H9 (cell line): Measurements from ENCODE around the gene MTG1. TPM values are rescaled to one million over a fixed set of nuclear protein-coding genes. Genes with fewer than 3 reads are reported as not detected.

Source experiments
- DNase-seq: peaks from one replicate; pipeline ENCODE4 v3.0.0-alpha.2; 2017
- H2AFZ ChIP-seq: one replicate; pipeline ENCODE4 v1.6.1; 2013; ENCODE audit warnings: mild to moderate bottlenecking, low read length, control low read depth, moderate library complexity
- H2AK5ac ChIP-seq: 2 replicates; pipeline ENCODE4 v1.6.1; 2013; ENCODE audit warnings: low read length, control low read depth, mixed read lengths; ENCODE audit not compliant: insufficient read length
- H2BK120ac ChIP-seq: one replicate; pipeline ENCODE4 v1.6.1; 2013; ENCODE audit warnings: low read depth, mild to moderate bottlenecking, low read length, control low read depth, inconsistent platforms; ENCODE audit not compliant: poor library complexity, severe bottlenecking
- H2BK12ac ChIP-seq: 2 replicates; pipeline ENCODE4 v1.6.1; 2013; ENCODE audit warnings: low read length, control low read depth, mixed read lengths, low read depth; ENCODE audit not compliant: insufficient read length
- H2BK15ac ChIP-seq: 2 replicates; pipeline ENCODE4 v1.6.1; 2013; ENCODE audit warnings: low read depth, low read length, control low read depth
- H2BK20ac ChIP-seq: one replicate; pipeline ENCODE4 v1.6.1; 2013; ENCODE audit warnings: low read depth, mild to moderate bottlenecking, low read length, control low read depth, inconsistent platforms; ENCODE audit not compliant: poor library complexity, severe bottlenecking
- H2BK5ac ChIP-seq: 2 replicates; pipeline ENCODE4 v1.6.1; 2013; ENCODE audit warnings: low read length, control low read depth, mixed read lengths; ENCODE audit not compliant: insufficient read length
- H3K14ac ChIP-seq: 2 replicates; pipeline ENCODE4 v1.6.1; 2013; ENCODE audit warnings: low read length, control low read depth; ENCODE audit not compliant: insufficient read depth
- H3K18ac ChIP-seq: 2 replicates; pipeline ENCODE4 v1.6.1; 2013; ENCODE audit warnings: low read depth, mild to moderate bottlenecking, mixed read lengths, low read length, control low read depth; ENCODE audit not compliant: insufficient read length
- H3K23ac ChIP-seq: 2 replicates; pipeline ENCODE4 v1.6.1; 2013; ENCODE audit warnings: low read length, control low read depth, mixed read lengths, low read depth; ENCODE audit not compliant: insufficient read length
- H3K23me2 ChIP-seq: 2 replicates; pipeline ENCODE4 v1.6.1; 2013; ENCODE audit warnings: low read depth, mild to moderate bottlenecking, mixed read lengths, low read length, control low read depth; ENCODE audit not compliant: insufficient read length, poor library complexity, severe bottlenecking
- H3K27ac ChIP-seq: 2 replicates; pipeline ENCODE4 v1.5.1; 2013; ENCODE audit warnings: low read length, control low read depth, mixed read lengths, low read depth; ENCODE audit not compliant: insufficient read length
- H3K27me3 ChIP-seq: 2 replicates; pipeline ENCODE4 v1.6.1; 2013; ENCODE audit warnings: low read length, control low read depth, inconsistent platforms; ENCODE audit not compliant: insufficient read depth
- H3K4ac ChIP-seq: 2 replicates; pipeline ENCODE4 v1.6.1; 2013; ENCODE audit warnings: low read depth, mild to moderate bottlenecking, control low read depth, inconsistent platforms, low read length, moderate library complexity
- H3K4me1 ChIP-seq: 2 replicates; pipeline ENCODE4 v1.6.1; 2013; ENCODE audit warnings: low read length, control low read depth, inconsistent platforms; ENCODE audit not compliant: insufficient read depth
- H3K4me2 ChIP-seq: 2 replicates; pipeline ENCODE4 v1.6.1; 2013; ENCODE audit warnings: low read length, control low read depth, mixed read lengths; ENCODE audit not compliant: insufficient read length, insufficient read depth
- H3K56ac ChIP-seq: 2 replicates; pipeline ENCODE4 v1.6.1; 2013; ENCODE audit warnings: low read depth, mild to moderate bottlenecking, mixed read lengths, low read length, control low read depth; ENCODE audit not compliant: insufficient read length
- H3K79me1 ChIP-seq: 2 replicates; pipeline ENCODE4 v1.6.1; 2013; ENCODE audit warnings: low read depth, mild to moderate bottlenecking, moderate library complexity, low read length, control low read depth, inconsistent platforms; ENCODE audit not compliant: insufficient read depth, poor library complexity, severe bottlenecking
- H3K79me2 ChIP-seq: 2 replicates; pipeline ENCODE4 v1.6.1; 2013; ENCODE audit warnings: low read length, control low read depth, inconsistent platforms; ENCODE audit not compliant: insufficient read depth
- H3K9ac ChIP-seq: 2 replicates; pipeline ENCODE4 v1.6.1; 2013; ENCODE audit warnings: low read length, control low read depth, mixed read lengths; ENCODE audit not compliant: insufficient read length; ENCODE audit errors: extremely low read depth
- H3K9me3 ChIP-seq: one replicate; pipeline ENCODE4 v1.6.1; 2013; ENCODE audit warnings: low read depth, low read length, inconsistent platforms; ENCODE audit not compliant: control insufficient read depth
- H3T11ph ChIP-seq: one replicate; pipeline ENCODE4 v1.6.1; 2013; ENCODE audit warnings: mild to moderate bottlenecking, low read length, control low read depth, inconsistent platforms
- H4K20me1 ChIP-seq: one replicate; pipeline ENCODE4 v1.6.1; 2013; ENCODE audit not compliant: control insufficient read depth, insufficient read length, insufficient read depth
- H4K5ac ChIP-seq: 2 replicates; pipeline ENCODE4 v1.6.1; 2013; ENCODE audit warnings: low read depth, mild to moderate bottlenecking, mixed read lengths, low read length, control low read depth; ENCODE audit not compliant: insufficient read length
- H4K8ac ChIP-seq: replicated peaks from 2 replicates; pipeline ENCODE4 v1.6.1; 2013; ENCODE audit warnings: low read length, control low read depth, mixed read lengths, low read depth; ENCODE audit not compliant: insufficient read length
- H4K91ac ChIP-seq: 2 replicates; pipeline ENCODE4 v1.6.1; 2013; ENCODE audit warnings: low read depth, mild to moderate bottlenecking, moderate library complexity, mixed read lengths, low read length, control low read depth; ENCODE audit not compliant: insufficient read length
- H3K27ac Mint-ChIP-seq, 3 experiments: 2 replicates in 2 of 3; 3 replicates in 1 of 3; pipeline ENCODE4 v1.8.0; 2020 to 2021; ENCODE audit warnings: mixed read lengths in 3 of 3, mild to moderate bottlenecking in 1 of 3, moderate library complexity in 1 of 3
- H3K27me3 Mint-ChIP-seq: 2 replicates; pipeline ENCODE4 v1.8.0; 2021; ENCODE audit warnings: low read depth, mild to moderate bottlenecking, moderate library complexity, mixed read lengths
- H3K36me3 Mint-ChIP-seq, 3 experiments: 2 replicates in 2 of 3; 3 replicates in 1 of 3; pipeline ENCODE4 v1.8.0; 2020 to 2021; ENCODE audit warnings: low read depth in 3 of 3, mixed read lengths in 3 of 3; ENCODE audit not compliant: insufficient read depth in 1 of 3
- H3K4me1 Mint-ChIP-seq, 2 experiments: 2 replicates each; pipeline ENCODE4 v1.8.0; 2020; ENCODE audit warnings: mixed read lengths in 2 of 2
- H3K4me3 Mint-ChIP-seq, 2 experiments: 2 replicates in 1 of 2; 3 replicates in 1 of 2; pipeline ENCODE4 v1.8.0; 2020 to 2021; ENCODE audit warnings: mild to moderate bottlenecking in 2 of 2, mixed read lengths in 2 of 2, moderate library complexity in 1 of 2
- H3K9me3 Mint-ChIP-seq, 2 experiments: 2 replicates in 1 of 2; 3 replicates in 1 of 2; pipeline ENCODE4 v1.8.0; 2020; ENCODE audit warnings: mild to moderate bottlenecking in 2 of 2, mixed read lengths in 2 of 2, moderate library complexity in 1 of 2
- WGBS: extraction: QIAGEN DNeasy Blood & Tissue Kit; methylation state at CpG from one replicate; pipeline ENCODE4 v1.1.7; 2013; ENCODE audit warnings: missing lambda C conversion rate, low lambda C conversion rate, mixed read lengths; ENCODE audit not compliant: insufficient read length; ENCODE audit errors: extremely low coverage; 5-methylcytosine and 5-hydroxymethylcytosine counted together
- total RNA-seq: library from RNA; stranded (reverse); gene quantifications from 2 replicates; pipeline ENCODE4 v1.2.1, GENCODE V29; 2021
- TF ChIP-seq, protein P1 (sequence below): fragments of 200-600 bp; sonication (generic); conservative IDR thresholded peaks from 3 replicates; pipeline ENCODE4 v1.8.0; 2021; ENCODE audit warnings: antibody characterized with exemption, mild to moderate bottlenecking

MTG1 gene
- total RNA-seq, 1 experiment from 2014 or later, result 65.3 TPM

DNA sequence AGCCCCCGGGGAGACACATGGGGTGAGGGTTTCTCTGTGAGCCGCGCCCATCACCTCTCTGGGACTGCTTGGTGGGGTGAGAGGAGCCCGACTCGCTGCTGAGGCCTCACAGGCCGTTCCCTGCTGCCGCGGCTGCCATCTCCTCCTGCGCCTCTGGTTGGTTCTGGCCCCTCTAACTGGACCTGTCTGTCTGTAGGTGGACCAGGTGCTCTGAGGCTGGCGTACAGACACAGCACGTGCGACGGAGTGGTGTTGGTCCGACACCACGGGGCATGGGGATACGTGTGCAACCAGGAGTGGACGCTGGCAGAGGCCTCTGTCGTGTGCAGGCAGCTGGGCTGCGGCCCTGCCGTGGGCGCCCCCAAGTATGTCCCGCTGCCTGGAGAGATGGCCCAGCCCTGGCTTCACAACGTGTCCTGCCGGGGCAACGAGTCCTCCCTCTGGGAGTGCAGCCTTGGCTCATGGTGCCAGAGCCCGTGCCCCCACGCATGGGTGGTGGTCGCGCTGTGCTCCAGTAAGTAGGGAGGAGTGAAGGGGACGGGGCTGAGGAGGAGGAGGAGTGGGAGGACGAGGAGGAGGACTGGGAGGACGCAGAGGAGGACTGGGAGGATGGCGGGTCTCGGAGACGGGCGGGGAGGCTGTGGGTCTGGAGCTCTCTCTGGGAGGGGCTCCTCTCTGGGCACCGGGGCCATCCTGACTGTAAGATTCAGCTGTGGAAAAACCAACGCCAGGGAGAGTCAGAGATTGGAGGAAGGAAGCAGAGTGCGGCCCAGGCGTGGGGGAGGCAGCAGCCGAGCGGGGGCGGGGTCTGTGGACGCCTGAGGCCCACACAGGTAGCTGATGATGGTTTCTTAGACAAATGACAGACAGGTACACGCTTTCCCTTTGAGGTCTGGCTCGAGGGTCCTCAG, 62.3 kb downstream of the MTG1 start:
- H2BK12ac ChIP-seq, result no peak overlapping the region
- no peak overlapping the region for H3K27ac Mint-ChIP-seq
- DNase-seq, result no peak
- no peak overlapping the region for H3K4ac ChIP-seq
- H3K4me1 ChIP-seq, result no peaks in the 10 kb centered on the region
- no peak overlapping the region for H3K4me3 Mint-ChIP-seq
- no peak overlapping the region for H2AFZ ChIP-seq
- no peak overlapping the region for H3K27ac ChIP-seq
- peaks cover 76% of the 10 kb centered on the region for H3K9me3 ChIP-seq
- no peak overlapping the region for H3K56ac ChIP-seq
- H4K20me1 ChIP-seq, result no peaks in the 10 kb centered on the region
- no peak overlapping the region for H4K5ac ChIP-seq
- H2BK20ac ChIP-seq, result no peak overlapping the region
- H3K18ac ChIP-seq, result no peak overlapping the region
- no peak overlapping the region for H2BK120ac ChIP-seq
- TF ChIP-seq, protein P1, sequence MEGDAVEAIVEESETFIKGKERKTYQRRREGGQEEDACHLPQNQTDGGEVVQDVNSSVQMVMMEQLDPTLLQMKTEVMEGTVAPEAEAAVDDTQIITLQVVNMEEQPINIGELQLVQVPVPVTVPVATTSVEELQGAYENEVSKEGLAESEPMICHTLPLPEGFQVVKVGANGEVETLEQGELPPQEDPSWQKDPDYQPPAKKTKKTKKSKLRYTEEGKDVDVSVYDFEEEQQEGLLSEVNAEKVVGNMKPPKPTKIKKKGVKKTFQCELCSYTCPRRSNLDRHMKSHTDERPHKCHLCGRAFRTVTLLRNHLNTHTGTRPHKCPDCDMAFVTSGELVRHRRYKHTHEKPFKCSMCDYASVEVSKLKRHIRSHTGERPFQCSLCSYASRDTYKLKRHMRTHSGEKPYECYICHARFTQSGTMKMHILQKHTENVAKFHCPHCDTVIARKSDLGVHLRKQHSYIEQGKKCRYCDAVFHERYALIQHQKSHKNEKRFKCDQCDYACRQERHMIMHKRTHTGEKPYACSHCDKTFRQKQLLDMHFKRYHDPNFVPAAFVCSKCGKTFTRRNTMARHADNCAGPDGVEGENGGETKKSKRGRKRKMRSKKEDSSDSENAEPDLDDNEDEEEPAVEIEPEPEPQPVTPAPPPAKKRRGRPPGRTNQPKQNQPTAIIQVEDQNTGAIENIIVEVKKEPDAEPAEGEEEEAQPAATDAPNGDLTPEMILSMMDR, result no peak
- H3T11ph ChIP-seq, result no peak overlapping the region
- H3K27me3 Mint-ChIP-seq, result peaks cover 6% of the 10 kb centered on the region
- H3K9me3 Mint-ChIP-seq, result peaks cover 79 to 92% of the 10 kb centered on the region in 2 experiments
- no peaks in the 10 kb centered on the region for H3K79me1 ChIP-seq
- peaks cover 3 to 25% (median 8%) of the 10 kb centered on the region in 3 experiments; a peak in 5 of 7 replicates for H3K36me3 Mint-ChIP-seq
- no peaks in the 10 kb centered on the region for H3K4me1 Mint-ChIP-seq
- H2BK5ac ChIP-seq, result no peak overlapping the region
- H3K23me2 ChIP-seq, result no peaks in the 10 kb centered on the region
- no peak overlapping the region for H4K91ac ChIP-seq
- no peak overlapping the region for H3K4me2 ChIP-seq
- H3K79me2 ChIP-seq, result no peaks in the 10 kb centered on the region
- no peak overlapping the region for H2BK15ac ChIP-seq
- no peaks in the 10 kb centered on the region for H3K27me3 ChIP-seq
- no peak overlapping the region for H4K8ac ChIP-seq
- WGBS, result no CpG with 5 or more reads among the region's 46 CpGs
- no peak overlapping the region; the same call in 1 of the 2 replicates for H3K14ac ChIP-seq
- no peak overlapping the region for H2AK5ac ChIP-seq
- no peak overlapping the region for H3K23ac ChIP-seq
- H3K9ac ChIP-seq, result no peak overlapping the region
